Hepatic stellate cell (primary cell): Measurements from ENCODE around the gene COBL.

Experiments
- DNase-seq: peaks from one replicate; pipeline ENCODE4 v3.0.0; 2011; ENCODE audit warnings: low spot score

COBL gene

GRCh38 chr7:51325908-51326307, 9.3 kb upstream of the COBL start:
- no peak for DNase-seq

- DNase-seq = no peak
Observed at GRCh38 chr7:51325261-51325676, 8.7 kb upstream of the COBL start.

- DNase-seq = no peak
Observed at GRCh38 chr7:51324206-51324898, 7.7 kb upstream of the COBL start.

GRCh38 chr7:51321961-51322515, 5.4 kb upstream of the COBL start:
- no peak for DNase-seq

GRCh38 chr7:51318886-51319579, 2.4 kb upstream of the COBL start:
- no peak for DNase-seq

GRCh38 chr7:51318001-51318400, 1.4 kb upstream of the COBL start:
- no peak for DNase-seq

- no peak for DNase-seq
Observed at GRCh38 chr7:51317582-51317910, 937 bp upstream of the COBL start.

- no peak for DNase-seq
Observed at GRCh38 chr7:51316262-51316665, 345 bp downstream of the COBL start.

GRCh38 chr7:51315393-51316261, 982 bp downstream of the COBL start:
- DNase-seq = no peak

GRCh38 chr7:51314726-51315125, 1.9 kb downstream of the COBL start:
- no peak for DNase-seq

- DNase-seq = no peak
Observed at GRCh38 chr7:51313738-51314425, 2.7 kb downstream of the COBL start.

GRCh38 chr7:51312951-51313737, 3.5 kb downstream of the COBL start:
- no peak for DNase-seq

- DNase-seq = no peak
Observed at GRCh38 chr7:51311166-51311565, 5.4 kb downstream of the COBL start.

GRCh38 chr7:51310131-51310583, 6.5 kb downstream of the COBL start:
- DNase-seq = no peak

GRCh38 chr7:51309361-51310130, 7.1 kb downstream of the COBL start:
- DNase-seq = no peak

GRCh38 chr7:51308696-51309095, 7.9 kb downstream of the COBL start:
- DNase-seq = no peak

- no peak for DNase-seq
Observed at GRCh38 chr7:51308265-51308664, 8.3 kb downstream of the COBL start.

GRCh38 chr7:51307651-51308210, 8.9 kb downstream of the COBL start:
- DNase-seq = no peak

- DNase-seq = no peak
Observed at GRCh38 chr7:51306761-51307160, 9.8 kb downstream of the COBL start.

- DNase-seq = no peak
Observed at GRCh38 chr7:51304729-51305128, 11.9 kb downstream of the COBL start.
